GM13976 (cell line): Measurements from ENCODE around the gene FAM171A1.

Experiments used
- DNase-seq: peaks from one replicate; pipeline ENCODE4 v3.0.0; 2012; ENCODE audit warnings: low spot score
- in situ Hi-C: fragments of 300-500 bp; cut with MboI; formaldehyde crosslinking; loops from one replicate; pipeline ENCODE4 v1.12.0; 2022; ENCODE audit warnings: low sequenced_read_pairs, mixed read lengths, inconsistent platforms; ENCODE audit not compliant: unreplicated experiment
- TF ChIP-seq, protein P1 (sequence below): IDR thresholded peaks from 2 replicates; pipeline ENCODE4 v1.5.1; 2012; ENCODE audit warnings: borderline replicate concordance, mild to moderate bottlenecking; ENCODE audit not compliant: insufficient read depth; ENCODE audit errors: extremely low read depth, missing control alignments, control extremely low read depth

FAM171A1 gene

DNA sequence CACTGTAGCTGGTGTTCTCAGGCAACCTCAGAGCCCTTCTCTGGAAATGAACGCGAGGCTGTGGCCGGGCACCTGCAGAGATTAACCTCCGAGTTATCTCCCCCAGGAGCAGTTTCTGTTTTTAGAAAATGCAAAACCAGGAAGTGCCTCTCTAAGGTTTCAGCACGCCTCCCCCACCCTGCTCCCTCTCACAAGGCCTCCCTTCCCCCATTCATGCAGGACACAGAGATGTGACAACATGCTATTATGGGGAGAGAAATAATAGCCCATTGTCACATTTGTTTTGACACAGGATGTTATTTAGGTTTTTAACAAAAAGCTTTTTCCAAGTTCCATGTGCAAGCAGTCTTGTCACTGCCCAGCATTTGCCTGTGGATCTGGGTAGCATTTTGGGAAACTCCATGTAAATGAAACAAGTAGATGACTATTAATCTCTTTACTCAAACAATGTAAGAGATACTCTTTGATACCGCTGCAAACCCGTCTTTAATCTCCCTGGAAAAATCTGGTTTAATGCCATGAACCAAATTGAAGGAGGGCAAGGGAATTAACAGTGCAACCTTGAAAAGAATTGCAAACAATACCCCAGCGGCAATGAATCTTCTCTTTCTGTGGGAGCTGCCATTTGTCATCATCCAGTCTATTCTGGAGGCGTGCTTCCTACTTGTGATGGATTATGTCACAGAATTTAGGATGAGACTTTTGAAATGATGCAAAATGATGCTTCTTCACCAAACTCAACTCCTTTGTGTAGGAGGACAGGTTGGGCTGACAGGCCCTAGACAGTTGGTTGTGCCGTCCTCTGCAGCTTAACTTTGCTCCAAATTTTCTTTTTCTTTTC is 116.1 kb downstream of the FAM171A1 start:
- TF ChIP-seq, protein P1, sequence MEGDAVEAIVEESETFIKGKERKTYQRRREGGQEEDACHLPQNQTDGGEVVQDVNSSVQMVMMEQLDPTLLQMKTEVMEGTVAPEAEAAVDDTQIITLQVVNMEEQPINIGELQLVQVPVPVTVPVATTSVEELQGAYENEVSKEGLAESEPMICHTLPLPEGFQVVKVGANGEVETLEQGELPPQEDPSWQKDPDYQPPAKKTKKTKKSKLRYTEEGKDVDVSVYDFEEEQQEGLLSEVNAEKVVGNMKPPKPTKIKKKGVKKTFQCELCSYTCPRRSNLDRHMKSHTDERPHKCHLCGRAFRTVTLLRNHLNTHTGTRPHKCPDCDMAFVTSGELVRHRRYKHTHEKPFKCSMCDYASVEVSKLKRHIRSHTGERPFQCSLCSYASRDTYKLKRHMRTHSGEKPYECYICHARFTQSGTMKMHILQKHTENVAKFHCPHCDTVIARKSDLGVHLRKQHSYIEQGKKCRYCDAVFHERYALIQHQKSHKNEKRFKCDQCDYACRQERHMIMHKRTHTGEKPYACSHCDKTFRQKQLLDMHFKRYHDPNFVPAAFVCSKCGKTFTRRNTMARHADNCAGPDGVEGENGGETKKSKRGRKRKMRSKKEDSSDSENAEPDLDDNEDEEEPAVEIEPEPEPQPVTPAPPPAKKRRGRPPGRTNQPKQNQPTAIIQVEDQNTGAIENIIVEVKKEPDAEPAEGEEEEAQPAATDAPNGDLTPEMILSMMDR: no peak
- peak; percentile 62 for DNase-seq
- in situ Hi-C loops: no loop called here

DNA sequence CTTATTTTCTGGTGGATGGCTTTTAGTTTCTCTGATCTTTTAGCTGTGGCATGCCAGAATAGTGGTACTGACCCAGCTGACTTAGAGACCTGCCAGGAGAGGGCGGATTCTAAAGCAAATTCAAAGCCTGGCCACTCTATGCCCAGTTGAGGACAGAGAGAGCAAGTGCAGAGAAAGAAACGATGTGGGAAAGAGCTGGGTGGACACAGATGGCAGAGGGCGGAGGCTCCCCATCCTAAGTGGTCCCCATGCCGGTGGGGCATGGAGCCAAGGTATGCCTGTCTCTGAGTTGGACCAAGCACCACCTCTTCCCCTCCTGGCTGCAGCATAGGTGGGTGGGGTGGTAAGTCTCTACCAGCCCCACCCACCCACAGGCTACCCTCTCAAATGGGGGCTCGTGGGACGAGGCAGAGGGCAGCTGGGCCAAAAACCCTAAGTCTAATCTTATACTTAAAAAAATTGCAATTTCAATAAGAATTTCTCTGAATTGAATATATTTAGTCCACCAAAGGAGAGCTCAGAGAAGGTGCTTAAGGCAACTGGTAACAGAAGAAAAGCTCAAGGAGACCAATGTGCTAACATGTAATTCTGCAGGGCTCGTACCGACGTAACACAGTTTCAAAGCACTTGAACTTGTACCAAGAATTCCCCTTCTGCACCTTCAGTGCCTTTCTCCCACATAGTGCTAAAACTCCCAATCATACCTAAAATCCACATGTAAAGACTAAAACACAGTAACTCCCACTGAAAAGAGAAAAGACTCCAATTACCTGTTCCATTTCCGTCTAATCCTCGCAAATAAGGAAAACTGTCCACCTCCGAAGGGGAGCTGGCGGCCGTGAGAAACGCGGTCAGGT is 116.9 kb downstream of the FAM171A1 start:
- in situ Hi-C loops: no loop called here
- peak; percentile 44 for DNase-seq
- TF ChIP-seq, protein P1: no peak

DNA sequence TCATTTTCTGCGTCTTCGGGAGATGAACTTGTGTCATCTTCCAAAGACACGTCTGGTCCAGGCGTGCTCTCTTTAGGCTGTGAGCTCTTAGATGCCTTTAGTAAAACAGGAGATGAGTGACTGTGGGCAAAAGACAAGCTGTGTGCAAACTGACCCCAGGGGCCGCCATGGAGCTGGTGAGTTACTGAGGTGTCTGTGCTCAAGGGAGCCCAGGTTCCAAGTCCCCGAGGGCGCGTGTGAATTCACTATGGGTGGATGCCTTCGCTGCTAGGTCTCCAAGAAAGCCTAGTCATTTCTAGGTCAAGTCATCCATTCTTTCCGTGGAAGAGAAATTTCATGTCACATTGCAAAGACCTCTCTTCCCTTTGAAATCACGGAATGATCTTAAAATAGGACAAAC is 118.7 kb downstream of the FAM171A1 start:
- TF ChIP-seq, protein P1: no peak
- in situ Hi-C loops: no loop called here
- DNase-seq: no peak

DNA sequence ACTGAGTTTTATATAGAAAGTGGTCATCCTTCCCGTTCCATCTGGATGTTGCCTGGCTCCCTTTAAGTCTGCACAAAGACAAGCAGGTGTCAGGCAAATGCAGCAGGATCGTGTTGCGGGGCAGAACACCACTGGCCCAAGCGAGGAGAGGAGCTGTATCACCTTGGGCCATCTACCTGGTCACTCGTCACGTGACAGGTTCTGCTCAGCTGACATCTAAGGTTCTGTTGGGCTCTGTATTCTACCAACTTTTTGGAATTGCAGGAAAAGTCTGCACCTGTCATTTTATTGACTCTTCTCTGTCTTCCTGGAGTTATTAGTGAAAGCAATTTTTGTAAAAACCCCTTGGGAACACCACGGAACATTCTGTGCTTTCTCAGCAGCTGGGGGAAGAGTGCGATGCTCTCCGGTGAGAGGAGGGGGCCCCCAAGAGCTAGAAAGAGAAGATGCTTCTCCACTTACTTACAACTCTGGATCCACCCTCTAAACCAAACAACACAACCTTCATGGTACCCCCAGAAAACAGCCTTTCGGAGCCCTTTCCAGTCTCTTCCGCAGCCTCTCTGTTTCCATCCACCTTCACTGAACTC is 119.2 kb downstream of the FAM171A1 start:
- in situ Hi-C loops: no loop called here
- TF ChIP-seq, protein P1: no peak
- no peak for DNase-seq

DNA sequence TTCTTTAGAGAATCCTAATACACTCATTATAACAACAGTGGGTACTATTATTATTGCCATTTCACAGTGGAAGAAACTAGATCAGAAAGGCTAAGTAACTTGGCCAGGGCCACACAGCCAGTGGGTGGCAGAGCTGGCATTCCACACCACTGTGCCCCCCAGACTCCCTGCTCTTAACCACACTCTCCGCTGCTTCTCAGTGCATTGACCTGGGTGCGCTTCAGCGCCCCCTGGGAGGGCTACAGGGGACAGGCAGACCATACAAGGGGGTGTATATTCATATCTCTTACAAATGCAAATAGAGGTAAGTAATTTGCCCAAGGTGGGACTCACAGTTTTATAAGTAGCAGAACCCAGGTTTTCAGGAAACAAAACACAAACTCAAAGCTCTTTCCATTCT is 125.6 kb downstream of the FAM171A1 start:
- no peak for DNase-seq
- in situ Hi-C loops: no loop called here
- TF ChIP-seq, protein P1: peak; percentile 29

DNA sequence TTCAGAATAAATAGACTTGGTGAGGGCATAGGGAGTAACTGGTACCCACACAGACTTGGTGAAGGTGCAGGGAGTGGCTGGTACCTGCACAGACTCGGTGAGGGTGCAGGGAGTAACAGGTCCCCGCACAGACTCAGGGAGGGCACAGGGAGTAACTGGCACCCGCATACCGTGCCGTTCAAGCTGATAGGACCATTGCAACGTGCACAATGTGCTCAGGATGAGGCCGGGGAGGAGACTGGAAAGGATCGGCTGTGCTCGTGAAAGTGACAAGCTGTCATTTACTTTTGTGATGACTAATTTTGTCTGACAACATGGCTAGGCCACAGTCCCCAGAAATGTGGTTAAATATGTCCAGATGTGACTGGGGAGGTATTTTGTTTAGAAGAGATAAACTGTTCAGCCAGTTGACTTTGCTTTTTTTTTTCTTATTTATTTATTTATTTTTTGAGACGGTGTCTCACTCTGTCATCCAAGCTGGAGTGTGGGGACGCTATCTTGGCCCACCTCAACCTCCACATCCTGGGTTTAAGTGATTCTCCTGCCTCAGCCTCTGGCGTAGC is 126.4 kb downstream of the FAM171A1 start:
- no peak for DNase-seq
- in situ Hi-C loops: no loop called here

More for the DNA sequence above, 126.4 kb downstream of the FAM171A1 start:
- TF ChIP-seq, protein P1: no peak
